C4-2B (cell line): ENCODE measurements around the gene REC114.
"Not testable (repeated sequence)": the region's sequence is repeated elsewhere in the genome, so short reads cannot be mapped to it uniquely, and the experiment has no call there.

Source experiments
- H3K27ac ChIP-seq: fragments of 450-650 bp; 2 replicates; pipeline ENCODE4 v1.5.1; 2017
- CTCF ChIP-seq: fragments of 450-650 bp; conservative IDR thresholded peaks from 2 replicates; pipeline ENCODE4 v1.5.1; 2017; ENCODE audit warnings: mild to moderate bottlenecking
- ZFX ChIP-seq: fragments of 450-650 bp; IDR thresholded peaks from 2 replicates; pipeline ENCODE4 v1.6.1; 2017

Gene REC114

DNA sequence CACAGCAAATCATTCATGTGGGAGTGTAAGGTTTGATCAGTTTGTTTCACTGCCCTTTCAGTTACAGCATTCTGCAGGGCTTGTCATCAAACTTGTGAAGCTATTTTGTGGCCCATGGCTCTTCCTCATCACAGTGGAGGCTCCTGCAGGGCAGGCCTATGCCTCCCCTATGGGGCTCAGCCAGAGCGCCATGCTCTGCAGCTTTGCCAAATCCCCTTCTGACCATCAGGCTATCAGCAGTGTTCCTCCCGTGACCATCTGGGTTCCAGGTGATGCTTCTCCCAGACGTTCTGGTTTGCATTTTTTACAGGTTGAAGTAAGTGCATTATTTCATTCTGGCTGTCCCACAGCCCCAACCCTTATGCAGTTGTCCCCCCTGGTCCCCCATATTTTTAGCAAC, 28.1 kb upstream of the REC114 start:
- no peak for TF ChIP-seq CTCF
- no peak for TF ChIP-seq ZFX
- no peak overlapping the region for H3K27ac ChIP-seq

- TF ChIP-seq CTCF = no peak
- no peak for TF ChIP-seq ZFX
Observed at GRCh38 chr15:73424506-73424905, 18.5 kb upstream of the REC114 start.

GRCh38 chr15:73425510-73425909, 17.5 kb upstream of the REC114 start:
- no peak for TF ChIP-seq ZFX
- TF ChIP-seq CTCF = no peak
- H3K27ac ChIP-seq = no peak overlapping the region

More at GRCh38 chr15:73424506-73424905, 18.5 kb upstream of the REC114 start:
- no peak overlapping the region for H3K27ac ChIP-seq

GRCh38 chr15:73426323-73426994, 16.5 kb upstream of the REC114 start:
- TF ChIP-seq CTCF (no peak), ZFX (no peak)
- no peak overlapping the region for H3K27ac ChIP-seq

- H3K27ac ChIP-seq = not testable (repeated sequence)
Observed at GRCh38 chr15:73431329-73431728, 11.6 kb upstream of the REC114 start.

GRCh38 chr15:73433873-73434272, 9.1 kb upstream of the REC114 start:
- TF ChIP-seq CTCF (no peak), ZFX (no peak)
- H3K27ac ChIP-seq = no peak overlapping the region

GRCh38 chr15:73436613-73437012, 6.4 kb upstream of the REC114 start:
- no peak for TF ChIP-seq ZFX
- TF ChIP-seq CTCF = no peak
- H3K27ac ChIP-seq = no peak overlapping the region

GRCh38 chr15:73437543-73438109, 5.3 kb upstream of the REC114 start:
- H3K27ac ChIP-seq = no peak overlapping the region
- TF ChIP-seq ZFX = no peak
